A549 (cell line): Measurements from ENCODE around the gene DEGS1. TPM values are rescaled to one million over a fixed set of nuclear protein-coding genes. Genes with fewer than 3 reads are reported as not detected.
A peak's percentile ranks its signal among the peaks of the same experiment; 100 is the strongest.

Experiments
- ATAC-seq, 2 experiments: fragments of 200-7000 bp in 1 of 2; fragments of >200 bp in 1 of 2; cut with Nextera tagmentation in 1 of 2; cut with Tn5 transposase in 1 of 2; 3 replicates each; pipeline versions ENCODE4 v1.8.0 to v1.9.1; 2018 to 2020; ENCODE audit warnings: mild to moderate bottlenecking in 1 of 2, moderate library complexity in 1 of 2
- CTCF ChIA-PET: fragments of 300-600 bp; sonication (Branson Sonifier 250); formaldehyde crosslinking; extraction: SDS; loops from one replicate; lab custom pipeline; 2021; ENCODE audit warnings: antibody characterized with exemption, inconsistent platforms; lab: Yijun Ruan, JAX
- POLR2A ChIA-PET: fragments of 350-600 bp; formaldehyde crosslinking; extraction: SDS; loops from one replicate; lab custom pipeline; 2021; ENCODE audit warnings: antibody characterized with exemption, inconsistent platforms; lab: Yijun Ruan, JAX
- DNase-seq, 2 experiments: peaks; one replicate each; pipeline versions ENCODE4 v3.0.0 to v3.0.0-alpha.2; 2011 to 2016; ENCODE audit warnings: low read depth in 1 of 2, low spot score in 1 of 2
- FAIRE-seq: peaks from 2 replicates; lab custom pipeline; 2011; peaks lifted over from hg19 to GRCh38; lab: Jason Lieb, UNC
- H3K27ac ChIP-seq, 2 experiments: fragments of >200 bp; sonication (Bioruptor Twin); formaldehyde crosslinking; 3 replicates each; pipeline ENCODE4 v1.5.1; 2016 to 2017
- H3K4me1 ChIP-seq: fragments of >200 bp; sonication (Bioruptor Twin); formaldehyde crosslinking; 3 replicates; pipeline ENCODE4 v1.6.1; 2016
- H3K4me2 ChIP-seq: fragments of >200 bp; sonication (Bioruptor Twin); formaldehyde crosslinking; 3 replicates; pipeline ENCODE4 v1.6.1; 2016
- H3K4me3 ChIP-seq: fragments of >200 bp; sonication (Bioruptor Twin); formaldehyde crosslinking; 3 replicates; pipeline ENCODE4 v1.5.1; 2016
- H3K9me3 ChIP-seq: fragments of >200 bp; sonication (Bioruptor Twin); formaldehyde crosslinking; 3 replicates; pipeline ENCODE4 v1.6.1; 2016
- CBX2 ChIP-seq: fragments of 200-600 bp; sonication (generic); IDR thresholded peaks from 2 replicates; pipeline ENCODE4 v1.6.1; 2016; ENCODE audit warnings: low read depth, mild to moderate bottlenecking, borderline replicate concordance
- CEBPB ChIP-seq, 2 experiments: fragments of >200 bp in 1 of 2; sonication (Bioruptor Twin) in 1 of 2; formaldehyde crosslinking in 1 of 2; IDR thresholded peaks; 2 replicates each; pipeline ENCODE4 v1.6.1; 2012 to 2016
- CHD2 ChIP-seq: fragments of 150-350 bp; IDR thresholded peaks from 2 replicates; pipeline ENCODE4 v1.6.1; 2014; ENCODE audit warnings: low read length; ENCODE audit not compliant: partially characterized antibody
- CHD4 ChIP-seq: fragments of 200-600 bp; sonication (generic); IDR thresholded peaks from 2 replicates; pipeline ENCODE4 v1.6.1; 2016; ENCODE audit warnings: antibody characterized with exemption, mild to moderate bottlenecking, borderline replicate concordance
- EHMT2 ChIP-seq: fragments of 200-600 bp; sonication (generic); IDR thresholded peaks from 2 replicates; pipeline ENCODE4 v1.6.1; 2016; ENCODE audit warnings: antibody characterized with exemption, low read depth, mild to moderate bottlenecking, moderate library complexity
- EP300 ChIP-seq, 2 experiments: fragments of >200 bp; sonication (Bioruptor Twin); formaldehyde crosslinking; IDR thresholded peaks; 2 replicates in 1 of 2; 3 replicates in 1 of 2; pipeline ENCODE4 v1.6.1; 2016 to 2017
- FOSB ChIP-seq: fragments of 250-450 bp; sonication (Bioruptor Pico); IDR thresholded peaks from 2 replicates; pipeline ENCODE4 v1.5.0; 2020; ENCODE audit warnings: mild to moderate bottlenecking, moderate library complexity
- GATA3 ChIP-seq: IDR thresholded peaks from 2 replicates; pipeline ENCODE4 v1.6.1; 2012; ENCODE audit warnings: borderline replicate concordance
- HMGXB4 ChIP-seq: fragments of 250-450 bp; sonication (Bioruptor Pico); IDR thresholded peaks from 2 replicates; pipeline ENCODE4 v1.5.0; 2021; ENCODE audit warnings: mild to moderate bottlenecking, moderate library complexity, borderline replicate concordance
- HOXA7 ChIP-seq: fragments of 250-450 bp; sonication (Bioruptor Pico); IDR thresholded peaks from 2 replicates; pipeline ENCODE4 v1.5.0; 2020; ENCODE audit warnings: mild to moderate bottlenecking, moderate library complexity
- HOXB13 ChIP-seq: fragments of 250-450 bp; sonication (Bioruptor Pico); IDR thresholded peaks from 2 replicates; pipeline ENCODE4 v1.5.0; 2020; ENCODE audit warnings: low read depth, mild to moderate bottlenecking, moderate library complexity
- JUN ChIP-seq, 2 experiments: fragments of >200 bp; sonication (Bioruptor Twin); formaldehyde crosslinking; IDR thresholded peaks; 2 replicates in 1 of 2; 3 replicates in 1 of 2; pipeline ENCODE4 v1.6.1; 2016 to 2017
- KDM5A ChIP-seq: fragments of 200-600 bp; sonication (generic); IDR thresholded peaks from 2 replicates; pipeline ENCODE4 v1.6.1; 2016; ENCODE audit warnings: antibody characterized with exemption, mild to moderate bottlenecking
- NFE2L2 ChIP-seq: fragments of 150-350 bp; conservative IDR thresholded peaks from 2 replicates; pipeline ENCODE4 v1.6.1; 2014; ENCODE audit warnings: low read length
- NR3C1 ChIP-seq: fragments of >200 bp; sonication (Bioruptor Twin); formaldehyde crosslinking; IDR thresholded peaks from 3 replicates; pipeline ENCODE4 v1.6.1; 2017
- PBX3 ChIP-seq: IDR thresholded peaks from 2 replicates; pipeline ENCODE4 v1.6.1; 2012
- PHF8 ChIP-seq: fragments of 200-600 bp; sonication (generic); IDR thresholded peaks from 2 replicates; pipeline ENCODE4 v1.6.1; 2016; ENCODE audit warnings: low read depth, mild to moderate bottlenecking, antibody characterized with exemption, moderate library complexity, borderline replicate concordance
- SMC3 ChIP-seq: fragments of >200 bp; sonication (Bioruptor Twin); formaldehyde crosslinking; IDR thresholded peaks from 3 replicates; pipeline ENCODE4 v1.6.1; 2018; ENCODE audit warnings: inconsistent platforms
- SREBF2 ChIP-seq: fragments of 450-650 bp; IDR thresholded peaks from 2 replicates; pipeline ENCODE4 v1.6.1; 2014; ENCODE audit warnings: mild to moderate bottlenecking, moderate library complexity
- TFCP2L1 ChIP-seq: fragments of 250-450 bp; sonication (Bioruptor Pico); IDR thresholded peaks from 2 replicates; pipeline ENCODE4 v1.5.0; 2021; ENCODE audit warnings: mild to moderate bottlenecking
- ZC3H11A ChIP-seq: fragments of 450-650 bp; IDR thresholded peaks from 2 replicates; pipeline ENCODE4 v1.6.1; 2014; ENCODE audit warnings: antibody characterized with exemption, mild to moderate bottlenecking
- ZNF302 ChIP-seq: fragments of 250-450 bp; sonication (Bioruptor Pico); IDR thresholded peaks from 2 replicates; pipeline ENCODE4 v1.9.0; 2021; ENCODE audit warnings: inconsistent platforms, mild to moderate bottlenecking, moderate library complexity
- WGBS: methylation state at CpG from one replicate; pipeline ENCODE4 v1.1.6; 2017; ENCODE audit errors: missing lambda C conversion rate; 5-methylcytosine and 5-hydroxymethylcytosine counted together
- polyA plus RNA-seq, 4 experiments: library from polyadenylated mRNA; depleted of rRNA in 3 of 4; stranded (reverse); fragments of >200 nt; fragmentation: RNase III in 1 of 4; extraction: RNeasy Plus Mini Kit Qiagen cat#74134 plus additional on column Dnase treatment in 1 of 4; gene quantifications; 2 replicates in 3 of 4; 3 replicates in 1 of 4; pipeline ENCODE4 v1.2.3, GENCODE V29; 2011 to 2017

Gene DEGS1
- polyA plus RNA-seq, 2 of the 4 experiments (the other 2 are of a cell fraction), result 109 to 112 TPM

GRCh38 chr1:224217655-224218623, 34.9 kb downstream of the DEGS1 start:
- no peak overlapping the region for H3K4me3 ChIP-seq
- FAIRE-seq (no peak), ATAC-seq (no peak), DNase-seq (no peak)
- no peaks in the 10 kb centered on the region for H3K9me3 ChIP-seq
- 86% methylated on average over 11 of the region's 11 CpGs for WGBS
- TF ChIP-seq ZNF302 (CRISPR knock-in tag) (no peak), HOXA7 (CRISPR knock-in tag) (no peak), CHD2 (no peak), GATA3 (no peak), CBX2 (no peak), SREBF2 (no peak), NFE2L2 (no peak), SMC3 (no peak)
- H3K4me1 ChIP-seq, result peaks cover 5% of the 10 kb centered on the region; the same call in 1 of the 3 replicates
- no peak overlapping the region for H3K27ac ChIP-seq
- POLR2A ChIA-PET, result no interaction called here
- no peak overlapping the region for H3K4me2 ChIP-seq
- CTCF ChIA-PET, result no interaction called here

- no peak for FAIRE-seq
- TF ChIP-seq CHD2, result no peak
- TF ChIP-seq KDM5A, result no peak
- no peak for TF ChIP-seq NR3C1
- no peak for TF ChIP-seq PHF8
- peak in 1 of 2 experiments; percentile 18; a peak in 1 of 4 replicates for TF ChIP-seq CEBPB (IDR thresholded peaks at IDR 0.05)
- POLR2A ChIA-PET, result no interaction called here
- no peak for ATAC-seq
- Histone ChIP-seq H3K4me2 (no peak overlapping the region), H3K9me3 (no peaks in the 10 kb centered on the region), H3K27ac (no peak overlapping the region), H3K4me1 (peaks cover 4% of the 10 kb centered on the region; the same call in 1 of the 3 replicates), H3K4me3 (no peak overlapping the region)
- CTCF ChIA-PET, result interaction anchor here (1.0 to 1.4 kb wide), 2 partner anchors 9 to 19 kb away, joined by 4 to 5 read pairs; no protein-coding TSS in a partner anchor
- no peak for DNase-seq
- 72% methylated on average over 5 of the region's 5 CpGs for WGBS
Measured at GRCh38 chr1:224219011-224219611, 36.1 kb downstream of the DEGS1 start.

GRCh38 chr1:224219612-224220059, 36.6 kb downstream of the DEGS1 start:
- Histone ChIP-seq H3K27ac (no peak overlapping the region), H3K4me3 (no peak overlapping the region), H3K4me2 (no peak overlapping the region), H3K9me3 (no peaks in the 10 kb centered on the region), H3K4me1 (peaks cover 4% of the 10 kb centered on the region; the same call in 1 of the 3 replicates)
- WGBS, result 64% methylated on average over 7 of the region's 7 CpGs
- ChIA-PET POLR2A (interaction anchor here (0.6 kb wide), 1 partner anchor 37 kb away, joined by 5 read pairs; no protein-coding TSS in a partner anchor), CTCF (interaction anchor here (1.0 to 1.4 kb wide), 2 partner anchors 9 to 19 kb away, joined by 4 to 5 read pairs; no protein-coding TSS in a partner anchor)
- ATAC-seq (no peak), DNase-seq (no peak), FAIRE-seq (no peak)
- no peak for TF ChIP-seq PBX3
- TF ChIP-seq HMGXB4 (CRISPR knock-in tag), result no peak
- no peak for TF ChIP-seq ZNF302 (CRISPR knock-in tag)
- TF ChIP-seq HOXB13, result no peak
- TF ChIP-seq TFCP2L1 (CRISPR knock-in tag), result no peak
- TF ChIP-seq ZC3H11A, result no peak
- TF ChIP-seq EP300 (IDR thresholded peaks at IDR 0.05), result no peak
- TF ChIP-seq CHD4, result no peak
- TF ChIP-seq CEBPB (IDR thresholded peaks at IDR 0.05), result no peak
- TF ChIP-seq JUN (IDR thresholded peaks at IDR 0.05), result no peak
- TF ChIP-seq FOSB (CRISPR knock-in tag), result no peak
- no peak for TF ChIP-seq EHMT2
